ENCODE data around the gene TTLL6.

Gene TTLL6

DNA sequence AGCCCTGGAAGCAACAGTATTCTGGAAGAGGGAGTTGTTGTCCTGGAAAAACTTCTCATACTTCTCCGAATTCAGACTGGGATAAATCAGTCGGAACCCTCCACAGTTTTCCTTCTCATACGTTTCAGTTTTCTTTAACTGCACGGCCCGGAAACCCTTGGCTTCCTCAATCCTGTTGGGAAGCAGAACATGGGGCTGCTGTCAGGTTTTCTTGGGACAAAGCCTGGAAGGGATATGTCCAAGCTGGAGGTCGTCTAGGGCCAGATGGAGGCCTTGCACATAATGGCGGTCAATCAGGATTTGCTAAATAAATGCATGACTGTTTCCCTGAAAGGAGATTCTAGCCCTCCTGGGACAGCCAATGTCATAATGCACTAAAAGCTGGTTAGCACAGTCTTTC, 29.2 kb downstream of the TTLL6 start:
- H3K36me3 ChIP-seq (ENCODE audit: insufficient read depth, low read length), result no peaks in the 10 kb centered on the region
- no peaks in the 10 kb centered on the region for H4K20me1 ChIP-seq (ENCODE audit: insufficient read depth, low read length)
- H3K9me2 ChIP-seq (ENCODE audit: low read depth, low read length), result no peaks in the 10 kb centered on the region
- H2AFZ ChIP-seq (ENCODE audit: low read length), result no peak overlapping the region
- H3K9me3 ChIP-seq (ENCODE audit: low read length), result no peaks in the 10 kb centered on the region
- no peak overlapping the region for H3K27ac ChIP-seq (ENCODE audit: low read depth, low read length, poor library complexity, severe bottlenecking)
- TF ChIP-seq, protein P1, sequence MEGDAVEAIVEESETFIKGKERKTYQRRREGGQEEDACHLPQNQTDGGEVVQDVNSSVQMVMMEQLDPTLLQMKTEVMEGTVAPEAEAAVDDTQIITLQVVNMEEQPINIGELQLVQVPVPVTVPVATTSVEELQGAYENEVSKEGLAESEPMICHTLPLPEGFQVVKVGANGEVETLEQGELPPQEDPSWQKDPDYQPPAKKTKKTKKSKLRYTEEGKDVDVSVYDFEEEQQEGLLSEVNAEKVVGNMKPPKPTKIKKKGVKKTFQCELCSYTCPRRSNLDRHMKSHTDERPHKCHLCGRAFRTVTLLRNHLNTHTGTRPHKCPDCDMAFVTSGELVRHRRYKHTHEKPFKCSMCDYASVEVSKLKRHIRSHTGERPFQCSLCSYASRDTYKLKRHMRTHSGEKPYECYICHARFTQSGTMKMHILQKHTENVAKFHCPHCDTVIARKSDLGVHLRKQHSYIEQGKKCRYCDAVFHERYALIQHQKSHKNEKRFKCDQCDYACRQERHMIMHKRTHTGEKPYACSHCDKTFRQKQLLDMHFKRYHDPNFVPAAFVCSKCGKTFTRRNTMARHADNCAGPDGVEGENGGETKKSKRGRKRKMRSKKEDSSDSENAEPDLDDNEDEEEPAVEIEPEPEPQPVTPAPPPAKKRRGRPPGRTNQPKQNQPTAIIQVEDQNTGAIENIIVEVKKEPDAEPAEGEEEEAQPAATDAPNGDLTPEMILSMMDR (IDR thresholded peaks at IDR 0.05; ENCODE audit: low read length), result no peak
- TF ChIP-seq EZH2 (IDR thresholded peaks at IDR 0.05; ENCODE audit: borderline replicate concordance, low read length), result no peak
- H3K4me3 ChIP-seq (ENCODE audit: low read depth, low read length, poor library complexity, severe bottlenecking), result no peak overlapping the region
- no peak overlapping the region for H3K9ac ChIP-seq (ENCODE audit: low read length)
- no peaks in the 10 kb centered on the region for H3F3A ChIP-seq (ENCODE audit: insufficient read depth, low read length)
- no peak overlapping the region for H3K4me2 ChIP-seq (ENCODE audit: low read length)
- H3K27me3 ChIP-seq (ENCODE audit: insufficient read depth, low read length), result peaks cover 11% of the 10 kb centered on the region; the same call in 1 of the 2 replicates
- no peaks in the 10 kb centered on the region for H3K4me1 ChIP-seq (ENCODE audit: insufficient read depth, low read length, severe bottlenecking)
- no peaks in the 10 kb centered on the region for H3K79me2 ChIP-seq (ENCODE audit: insufficient read depth, low read length)

DNA sequence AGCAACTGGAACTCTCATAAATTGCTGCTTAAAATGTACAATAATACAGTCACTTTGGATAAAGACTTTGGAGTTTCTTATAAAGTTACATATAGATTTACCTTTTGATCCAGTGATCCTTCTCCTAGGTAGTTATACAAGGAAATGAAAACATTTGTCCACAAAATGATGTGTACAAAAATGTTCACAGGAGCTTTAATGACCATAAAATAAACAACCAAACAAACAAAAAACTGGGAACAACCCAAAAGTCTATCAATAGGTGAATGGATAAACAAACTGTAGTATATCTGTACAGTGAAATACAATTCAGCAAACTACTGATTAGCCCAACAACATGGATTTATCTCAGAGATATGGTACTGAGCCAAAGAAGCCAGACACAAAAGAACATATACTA, 37.6 kb downstream of the TTLL6 start:
- H3K27me3 ChIP-seq (ENCODE audit: insufficient read depth, low read length), result no peaks in the 10 kb centered on the region; the same call in 1 of the 2 replicates

GRCh38 chr17:48776602-48777001, 40.4 kb downstream of the TTLL6 start:
- Histone ChIP-seq H3K4me3 (ENCODE audit: low read depth, low read length, poor library complexity, severe bottlenecking) (no peak overlapping the region), H3K36me3 (ENCODE audit: insufficient read depth, low read length) (no peaks in the 10 kb centered on the region), H3K27me3 (ENCODE audit: insufficient read depth, low read length) (no peaks in the 10 kb centered on the region; the same call in 1 of the 2 replicates), H3K9me2 (ENCODE audit: low read depth, low read length) (no peaks in the 10 kb centered on the region), H3F3A (ENCODE audit: insufficient read depth, low read length) (no peaks in the 10 kb centered on the region), H3K9ac (ENCODE audit: low read length) (no peak overlapping the region), H2AFZ (ENCODE audit: low read length) (no peak overlapping the region), H3K4me2 (ENCODE audit: low read length) (no peak overlapping the region), H3K9me3 (ENCODE audit: low read length) (no peaks in the 10 kb centered on the region), H4K20me1 (ENCODE audit: insufficient read depth, low read length) (no peaks in the 10 kb centered on the region), H3K79me2 (ENCODE audit: insufficient read depth, low read length) (no peaks in the 10 kb centered on the region), H3K27ac (ENCODE audit: low read depth, low read length, poor library complexity, severe bottlenecking) (no peak overlapping the region), H3K4me1 (ENCODE audit: insufficient read depth, low read length, severe bottlenecking) (no peaks in the 10 kb centered on the region)
- TF ChIP-seq EZH2 (IDR thresholded peaks at IDR 0.05; ENCODE audit: borderline replicate concordance, low read length), result no peak
- TF ChIP-seq, protein P1 (IDR thresholded peaks at IDR 0.05; ENCODE audit: low read length), result no peak

More for the DNA sequence above, 37.6 kb downstream of the TTLL6 start:
- Histone ChIP-seq H3K36me3 (ENCODE audit: insufficient read depth, low read length) (no peaks in the 10 kb centered on the region), H3K4me3 (ENCODE audit: low read depth, low read length, poor library complexity, severe bottlenecking) (no peak overlapping the region), H3K9me3 (ENCODE audit: low read length) (no peaks in the 10 kb centered on the region), H2AFZ (ENCODE audit: low read length) (no peak overlapping the region), H3F3A (ENCODE audit: insufficient read depth, low read length) (no peaks in the 10 kb centered on the region), H3K4me1 (ENCODE audit: insufficient read depth, low read length, severe bottlenecking) (no peaks in the 10 kb centered on the region), H3K9me2 (ENCODE audit: low read depth, low read length) (no peaks in the 10 kb centered on the region), H3K27ac (ENCODE audit: low read depth, low read length, poor library complexity, severe bottlenecking) (no peak overlapping the region), H4K20me1 (ENCODE audit: insufficient read depth, low read length) (no peaks in the 10 kb centered on the region), H3K4me2 (ENCODE audit: low read length) (no peak overlapping the region), H3K79me2 (ENCODE audit: insufficient read depth, low read length) (no peaks in the 10 kb centered on the region), H3K9ac (ENCODE audit: low read length) (no peak overlapping the region)
- TF ChIP-seq EZH2 (IDR thresholded peaks at IDR 0.05; ENCODE audit: borderline replicate concordance, low read length), result no peak

DNA sequence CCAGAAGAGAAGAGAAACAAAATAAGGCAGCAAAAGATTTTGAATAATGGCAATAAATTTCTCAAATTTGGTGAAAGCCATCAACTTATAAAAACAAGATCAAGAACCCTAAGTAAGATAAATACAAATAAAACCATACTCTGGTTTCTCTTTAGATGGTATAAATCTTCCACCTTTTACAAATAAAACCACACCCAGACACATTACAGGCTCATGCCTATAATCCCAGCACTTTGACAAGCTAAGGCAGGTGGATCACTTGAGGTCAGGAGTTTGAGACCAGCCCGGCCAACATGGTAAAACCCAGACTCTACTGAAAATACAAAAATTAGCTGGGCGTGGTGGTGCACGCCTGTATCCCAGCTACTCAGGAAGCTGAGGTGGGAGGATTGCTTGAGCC, 43.8 kb downstream of the TTLL6 start:
- no peak overlapping the region for H3K4me2 ChIP-seq (ENCODE audit: low read length)
- no peaks in the 10 kb centered on the region for H3K9me2 ChIP-seq (ENCODE audit: low read depth, low read length)
- no peak overlapping the region for H2AFZ ChIP-seq (ENCODE audit: low read length)
- H3F3A ChIP-seq (ENCODE audit: insufficient read depth, low read length), result no peaks in the 10 kb centered on the region
- TF ChIP-seq, protein P1 (IDR thresholded peaks at IDR 0.05; ENCODE audit: low read length), result no peak
- TF ChIP-seq EZH2 (IDR thresholded peaks at IDR 0.05; ENCODE audit: borderline replicate concordance, low read length), result no peak
- H3K9me3 ChIP-seq (ENCODE audit: low read length), result no peaks in the 10 kb centered on the region
- no peaks in the 10 kb centered on the region for H3K4me1 ChIP-seq (ENCODE audit: insufficient read depth, low read length, severe bottlenecking)
- H4K20me1 ChIP-seq (ENCODE audit: insufficient read depth, low read length), result no peaks in the 10 kb centered on the region
- no peak overlapping the region for H3K4me3 ChIP-seq (ENCODE audit: low read depth, low read length, poor library complexity, severe bottlenecking)
- no peaks in the 10 kb centered on the region for H3K79me2 ChIP-seq (ENCODE audit: insufficient read depth, low read length)
- no peak overlapping the region for H3K27ac ChIP-seq (ENCODE audit: low read depth, low read length, poor library complexity, severe bottlenecking)
- H3K36me3 ChIP-seq (ENCODE audit: insufficient read depth, low read length), result no peaks in the 10 kb centered on the region
- H3K9ac ChIP-seq (ENCODE audit: low read length), result no peak overlapping the region
- H3K27me3 ChIP-seq (ENCODE audit: insufficient read depth, low read length), result no peaks in the 10 kb centered on the region
